NT2/D1 (cell line): ENCODE data around the gene PEX10.
A peak's percentile ranks its signal among the peaks of the same experiment; 100 is the strongest.

ENCODE experiments used
- DNase-seq: peaks from one replicate; pipeline ENCODE4 v3.0.0-alpha.2; 2011; ENCODE audit warnings: low read depth, low spot score
- H3K27me3 ChIP-seq: 2 replicates; pipeline ENCODE4 v1.6.0; 2011; ENCODE audit warnings: mild to moderate bottlenecking; ENCODE audit not compliant: insufficient read length, insufficient read depth
- H3K36me3 ChIP-seq: 2 replicates; pipeline ENCODE4 v1.6.1; 2011; ENCODE audit warnings: mild to moderate bottlenecking, low read length, mixed read lengths; ENCODE audit not compliant: insufficient read depth, insufficient read length
- H3K4me1 ChIP-seq: 2 replicates; pipeline ENCODE4 v1.5.1; 2011; ENCODE audit not compliant: insufficient read depth, insufficient read length
- H3K4me3 ChIP-seq: 2 replicates; pipeline ENCODE4 v1.5.1; 2011; ENCODE audit warnings: low read depth; ENCODE audit not compliant: insufficient read length
- H3K9ac ChIP-seq: 2 replicates; pipeline ENCODE4 v1.6.0; 2011; ENCODE audit warnings: low read depth; ENCODE audit not compliant: insufficient read length
- H3K9me3 ChIP-seq: 2 replicates; pipeline ENCODE4 v1.5.1; 2011; ENCODE audit warnings: mild to moderate bottlenecking, low read length; ENCODE audit not compliant: insufficient read depth
- SUZ12 ChIP-seq: IDR thresholded peaks from 2 replicates; pipeline ENCODE4 v1.6.1; 2011; ENCODE audit not compliant: insufficient read length, insufficient read depth; ENCODE audit errors: extremely low read depth
- YY1 ChIP-seq: IDR thresholded peaks from 2 replicates; pipeline ENCODE4 v1.6.1; 2011; ENCODE audit not compliant: insufficient read length, insufficient read depth
- ZNF274 ChIP-seq: IDR thresholded peaks from 2 replicates; pipeline ENCODE4 v1.6.1; 2011; ENCODE audit warnings: mild to moderate bottlenecking, low read depth, low read length

The PEX10 gene

GRCh38 chr1:2404890-2405511 is 7.4 kb downstream of the PEX10 start:
- no peaks in the 10 kb centered on the region for H3K9me3 ChIP-seq
- peaks cover 4% of the 10 kb centered on the region for H3K4me1 ChIP-seq
- H3K4me3 ChIP-seq: no peak overlapping the region
- peak overlapping the region; percentile 32 for H3K9ac ChIP-seq
- no peak for DNase-seq
- no peaks in the 10 kb centered on the region for H3K27me3 ChIP-seq
- TF ChIP-seq YY1 (no peak), SUZ12 (no peak), ZNF274 (no peak)
- peaks cover 94% of the 10 kb centered on the region for H3K36me3 ChIP-seq

DNA sequence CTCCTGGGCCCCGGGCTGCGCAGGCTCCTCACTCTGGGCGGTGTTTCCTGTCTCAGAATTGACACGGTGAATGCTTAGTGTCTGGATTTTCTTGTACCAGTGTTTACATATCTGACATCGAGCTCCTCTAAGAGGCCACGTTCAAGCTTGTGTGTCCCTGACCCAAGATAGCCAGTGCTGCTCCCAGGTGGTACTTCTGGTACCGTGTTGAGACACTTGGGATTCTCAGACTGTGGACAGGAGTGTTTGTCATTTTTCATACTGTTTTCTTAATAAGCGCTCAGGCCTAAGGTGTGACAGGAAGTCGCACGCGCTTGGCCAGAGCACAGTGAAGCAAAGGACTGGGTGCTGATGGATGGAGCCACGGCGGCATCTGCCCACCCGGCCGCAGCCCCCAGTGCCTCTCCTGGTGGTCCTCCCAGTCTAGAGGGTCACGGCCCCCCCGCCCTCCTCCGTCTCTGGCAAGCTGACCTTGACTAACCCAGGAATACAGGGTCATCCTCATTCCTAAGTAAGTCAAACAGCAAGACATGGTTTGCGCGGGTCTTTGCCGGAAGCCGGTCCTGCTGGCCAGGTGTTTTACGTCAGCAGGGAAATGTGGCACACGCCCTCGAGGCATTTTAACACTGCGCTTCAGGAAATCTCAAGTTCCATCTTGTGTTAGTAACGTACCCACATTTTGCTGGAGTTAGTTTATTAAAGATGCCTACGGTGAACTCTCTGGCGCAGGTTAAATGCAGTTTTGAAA is 8.0 kb downstream of the PEX10 start:
- Histone ChIP-seq H3K9me3 (no peaks in the 10 kb centered on the region), H3K27me3 (no peaks in the 10 kb centered on the region), H3K9ac (no peak overlapping the region), H3K4me1 (peaks cover 4% of the 10 kb centered on the region), H3K36me3 (peaks cover 93% of the 10 kb centered on the region), H3K4me3 (no peak overlapping the region)
- no peak for TF ChIP-seq YY1
- TF ChIP-seq ZNF274: no peak
- no peak for DNase-seq

- DNase-seq: no peak
- TF ChIP-seq SUZ12 (no peak), YY1 (no peak), ZNF274 (no peak)
- no peaks in the 10 kb centered on the region for H3K27me3 ChIP-seq
- peaks cover 4% of the 10 kb centered on the region for H3K4me1 ChIP-seq
- peaks cover 89% of the 10 kb centered on the region for H3K36me3 ChIP-seq
- H3K9me3 ChIP-seq: no peaks in the 10 kb centered on the region
- no peak overlapping the region for H3K9ac ChIP-seq
- no peak overlapping the region for H3K4me3 ChIP-seq
These were observed 9.1 kb downstream of the PEX10 start for GRCh38 chr1:2403273-2403672.

DNA sequence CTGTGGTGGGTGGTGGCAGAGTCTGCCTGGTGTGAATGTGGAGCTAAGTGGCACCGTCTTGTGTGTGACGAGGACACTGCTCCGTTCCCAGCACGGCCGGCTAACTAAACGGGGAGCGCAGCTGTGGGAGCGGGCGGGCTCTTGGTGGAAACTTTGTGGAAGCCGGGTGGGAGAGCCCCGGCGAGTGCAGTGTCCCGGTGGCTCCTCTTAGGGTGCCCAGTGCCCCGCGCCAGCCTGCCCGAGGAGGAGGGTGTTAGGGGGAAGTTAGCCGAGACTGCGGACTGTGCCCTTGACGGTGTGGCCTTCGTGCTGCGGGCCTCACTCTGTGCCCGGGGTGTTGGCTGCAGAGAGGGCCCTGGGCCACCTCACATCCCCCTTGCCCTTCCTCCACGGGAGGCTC is 9.9 kb downstream of the PEX10 start:
- peaks cover 91% of the 10 kb centered on the region for H3K36me3 ChIP-seq
- TF ChIP-seq ZNF274: no peak
- TF ChIP-seq SUZ12: no peak
- no peak for TF ChIP-seq YY1
- no peaks in the 10 kb centered on the region for H3K27me3 ChIP-seq
- H3K4me1 ChIP-seq: peaks cover 4% of the 10 kb centered on the region
- no peak overlapping the region for H3K9ac ChIP-seq
- DNase-seq: no peak
- no peaks in the 10 kb centered on the region for H3K9me3 ChIP-seq
- no peak overlapping the region for H3K4me3 ChIP-seq

DNA sequence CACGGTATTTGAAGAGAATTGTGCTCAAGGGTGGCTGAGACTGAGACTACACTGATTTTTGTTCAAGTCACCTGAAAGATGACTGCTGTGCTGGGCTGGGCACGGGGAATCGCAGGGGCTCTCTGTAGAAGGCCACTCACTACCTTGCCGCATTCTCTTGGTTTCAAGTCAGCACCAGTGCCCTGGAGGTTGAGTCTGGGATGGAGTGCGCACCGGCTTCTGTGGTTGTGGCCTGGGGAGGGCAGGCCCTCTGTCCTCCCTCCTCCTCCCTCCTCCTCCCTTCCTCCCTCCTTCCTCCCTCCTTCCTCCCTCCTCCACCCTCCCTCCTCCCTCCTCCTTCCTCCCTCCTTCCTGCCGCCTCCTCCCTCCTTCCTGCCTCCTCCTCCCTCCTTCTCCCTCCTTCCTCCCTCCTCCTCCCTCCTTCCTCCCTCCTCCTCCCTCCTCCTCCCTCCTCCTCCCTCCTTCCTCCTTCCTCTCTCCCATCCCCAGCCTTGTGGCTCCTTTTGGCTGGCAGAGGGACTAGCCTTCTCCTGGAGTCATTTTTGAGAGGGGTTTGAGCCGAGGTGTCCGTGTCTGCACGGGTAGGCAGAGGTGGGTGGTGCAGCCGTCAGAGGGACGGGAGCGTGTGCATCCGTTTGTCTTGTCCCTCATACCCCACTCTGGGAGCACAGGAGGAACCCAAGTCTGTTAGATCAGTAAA is 11.3 kb downstream of the PEX10 start:
- Histone ChIP-seq H3K27me3 (no peaks in the 10 kb centered on the region), H3K4me3 (no peak overlapping the region), H3K36me3 (peaks cover 91% of the 10 kb centered on the region), H3K9me3 (no peaks in the 10 kb centered on the region), H3K9ac (no peak overlapping the region), H3K4me1 (peaks cover 2% of the 10 kb centered on the region)
- DNase-seq: no peak
- TF ChIP-seq ZNF274 (no peak), SUZ12 (no peak), YY1 (no peak)

DNA sequence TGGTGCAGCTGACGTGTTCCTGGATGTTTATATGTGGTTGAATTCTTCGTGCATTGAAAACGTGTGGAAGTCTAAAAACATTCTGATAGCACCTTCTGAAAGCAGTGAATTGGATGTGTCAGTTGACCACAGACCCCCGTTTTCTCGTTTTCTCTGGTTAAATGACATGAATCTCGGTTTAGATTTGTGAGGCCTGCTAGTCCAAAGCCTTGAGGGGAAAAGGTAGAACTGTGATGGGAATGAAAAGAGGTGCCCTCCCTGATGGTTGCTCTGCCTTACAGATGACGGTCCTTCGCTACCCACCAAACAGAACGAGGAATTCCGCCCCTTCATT is 11.8 kb downstream of the PEX10 start:
- H3K9ac ChIP-seq: no peak overlapping the region
- peaks cover 92% of the 10 kb centered on the region for H3K36me3 ChIP-seq
- H3K4me1 ChIP-seq: peaks cover 2% of the 10 kb centered on the region
- no peaks in the 10 kb centered on the region for H3K27me3 ChIP-seq
- TF ChIP-seq ZNF274 (no peak), SUZ12 (no peak), YY1 (no peak)
- H3K9me3 ChIP-seq: no peaks in the 10 kb centered on the region
- H3K4me3 ChIP-seq: no peak overlapping the region
- DNase-seq: no peak

- Histone ChIP-seq H3K4me1 (no peaks in the 10 kb centered on the region), H3K9me3 (no peaks in the 10 kb centered on the region), H3K9ac (no peak overlapping the region), H3K27me3 (no peaks in the 10 kb centered on the region), H3K4me3 (no peak overlapping the region), H3K36me3 (peaks cover 92% of the 10 kb centered on the region)
- TF ChIP-seq ZNF274 (no peak), SUZ12 (no peak), YY1 (no peak)
- no peak for DNase-seq
These were observed 12.3 kb downstream of the PEX10 start for GRCh38 chr1:2399890-2400575.
